NOMO-1 treated with dmso at 0.1 percent for 144 hours (cell line): Measurements from ENCODE around the gene ZC3H12D.
"Not testable (repeated sequence)": the region's sequence is repeated elsewhere in the genome, so short reads cannot be mapped to it uniquely, and the experiment has no call there.

Experiments
- DNase-seq: peaks from one replicate; lab custom pipeline; 2025; ENCODE audit not compliant: unreplicated experiment; lab: John Stamatoyannopoulos, UW

The ZC3H12D gene

DNA sequence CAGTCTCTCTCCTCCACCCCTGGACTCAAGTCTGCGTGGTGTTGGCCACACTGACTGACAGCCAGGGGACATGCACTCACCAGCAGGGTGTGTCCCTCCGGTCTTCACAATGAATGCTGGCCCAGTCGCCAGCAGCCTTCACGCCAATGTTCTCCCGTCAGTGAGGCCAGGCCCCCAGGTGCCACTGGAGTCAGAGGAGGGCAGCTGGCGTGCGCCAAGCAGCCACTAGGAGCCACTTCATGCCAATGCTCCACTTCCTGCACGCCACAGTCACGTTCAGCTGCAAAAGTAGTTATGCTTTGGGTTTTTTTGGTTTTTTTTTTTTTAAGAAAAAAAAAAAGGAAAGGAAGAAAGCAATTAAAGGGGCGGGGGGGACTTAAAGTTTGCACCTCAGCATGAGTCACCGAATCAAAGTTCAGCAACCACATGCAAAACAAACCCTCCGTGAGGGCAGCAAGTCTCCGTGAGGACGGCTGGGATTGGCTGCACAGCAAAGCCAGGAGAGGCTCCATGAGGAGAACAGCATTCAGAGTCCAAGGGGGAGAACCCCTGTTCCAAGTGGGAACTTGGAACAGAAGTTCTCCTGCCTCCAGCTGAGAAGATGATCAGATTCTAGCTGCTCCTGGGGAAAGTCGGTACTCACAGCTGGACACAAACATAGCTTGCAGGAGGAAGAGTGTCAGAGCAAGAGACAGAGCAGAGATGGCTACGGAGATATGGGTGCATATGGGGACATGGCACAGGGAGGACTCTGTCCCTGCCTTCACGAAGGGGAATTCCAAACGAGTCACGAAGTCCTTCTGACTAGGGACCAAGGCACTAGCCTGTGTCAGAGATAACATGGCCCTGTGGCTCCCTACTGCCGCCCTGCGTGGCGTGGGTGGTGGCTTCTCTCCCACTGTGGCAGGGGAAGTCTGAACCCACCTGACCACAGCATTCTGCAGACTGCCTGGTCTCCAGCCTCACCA, at the start of gene ZC3H12D:
Gene ZC3H12D (minus strand): TSS at position 282 of the 968 bp plus-strand sequence. CDS start 10,471 bp downstream, outside the sequence.
- DNase-seq, result peak; percentile 97

DNA sequence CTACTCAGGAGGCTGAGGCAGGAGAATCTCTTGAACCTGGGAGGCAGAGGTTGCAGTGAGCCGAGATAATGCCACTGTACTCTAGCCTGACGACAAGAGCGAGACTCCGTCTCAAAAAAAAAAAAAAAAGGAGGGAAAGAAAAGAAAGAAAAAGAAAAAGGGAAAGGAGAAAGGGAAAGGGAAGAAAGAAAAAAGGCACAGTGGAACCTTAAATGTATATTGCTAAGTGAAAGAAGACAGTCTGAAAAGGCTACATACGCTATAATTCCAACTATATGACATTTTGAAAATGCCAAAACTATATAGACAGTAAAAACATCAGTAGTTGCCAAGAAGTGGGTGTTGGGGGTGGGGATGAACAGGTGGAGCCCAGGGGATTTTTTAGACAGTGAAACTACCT, 44.8 kb upstream of the ZC3H12D start:
- no peak for DNase-seq

DNA sequence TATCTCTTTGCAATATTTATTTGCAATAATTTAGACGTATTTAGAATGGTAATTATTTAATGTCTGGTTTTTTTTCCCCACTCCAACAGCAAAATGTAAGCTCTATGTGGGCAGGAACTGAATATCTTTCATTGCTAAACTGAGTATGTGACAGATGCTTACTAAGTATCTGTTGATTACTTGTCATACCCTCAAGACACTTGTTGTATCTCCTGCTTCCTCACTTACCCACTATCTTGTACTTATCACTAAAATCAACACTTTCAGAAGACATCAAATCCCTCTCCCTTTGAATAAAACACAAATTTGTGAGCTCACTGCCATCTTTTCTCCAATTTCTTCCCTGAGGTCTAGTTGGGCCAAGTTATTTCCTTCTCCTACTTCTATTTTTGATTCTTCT, 30.7 kb upstream of the ZC3H12D start:
- no peak for DNase-seq

DNA sequence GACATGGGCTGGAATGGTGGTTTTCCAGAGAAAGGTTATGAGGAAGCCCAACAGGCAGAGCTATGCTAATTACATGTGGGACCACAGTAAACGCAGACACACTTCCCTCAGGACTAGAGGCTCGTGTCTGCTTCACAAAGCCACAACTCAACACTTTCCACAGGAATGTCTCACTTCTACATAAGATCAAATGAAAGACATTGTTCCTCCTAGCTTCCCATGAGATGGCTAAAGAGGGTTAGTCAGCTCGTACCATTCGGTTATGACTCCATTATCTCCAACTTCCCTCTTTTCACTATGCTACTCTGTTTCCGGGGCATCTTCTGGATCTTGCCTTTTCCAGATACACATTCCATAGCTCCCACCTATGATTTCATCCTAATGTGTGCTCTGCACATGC, 29.1 kb upstream of the ZC3H12D start:
- DNase-seq, result no peak

DNA sequence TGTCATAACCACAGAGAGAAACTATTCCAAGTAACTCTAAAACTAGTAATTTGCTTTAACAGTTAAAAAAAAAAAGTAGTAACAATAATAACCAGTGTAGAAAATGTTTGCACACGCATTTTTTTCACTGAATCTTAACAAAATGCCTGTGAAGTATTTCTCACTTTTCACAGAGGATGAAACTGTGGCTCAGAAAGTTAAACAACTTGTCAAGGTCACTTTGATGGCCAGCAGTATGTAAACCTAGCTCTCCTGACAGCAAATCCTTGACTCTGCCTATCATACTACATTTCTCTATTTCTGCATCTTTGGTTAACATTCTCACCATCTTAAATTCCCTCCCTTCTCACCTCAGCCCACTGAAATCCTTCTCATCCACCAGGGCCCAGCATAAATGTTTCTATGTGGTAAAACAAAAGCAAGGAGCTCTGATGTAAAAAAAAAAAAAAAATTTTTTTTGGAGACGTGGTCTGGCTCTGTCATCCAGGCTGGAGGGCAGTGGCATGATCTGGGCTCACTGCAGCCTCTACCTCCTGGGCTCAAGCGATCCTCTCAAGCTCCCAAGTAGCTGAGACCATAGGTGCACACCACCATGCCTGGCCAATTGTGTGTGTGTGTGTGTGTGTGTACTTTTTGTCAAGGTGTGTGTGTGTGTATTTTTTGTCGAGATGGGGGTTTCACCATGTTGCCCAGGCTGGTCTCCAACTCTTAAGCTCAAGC, 26.1 kb upstream of the ZC3H12D start:
- DNase-seq, result no peak

DNA sequence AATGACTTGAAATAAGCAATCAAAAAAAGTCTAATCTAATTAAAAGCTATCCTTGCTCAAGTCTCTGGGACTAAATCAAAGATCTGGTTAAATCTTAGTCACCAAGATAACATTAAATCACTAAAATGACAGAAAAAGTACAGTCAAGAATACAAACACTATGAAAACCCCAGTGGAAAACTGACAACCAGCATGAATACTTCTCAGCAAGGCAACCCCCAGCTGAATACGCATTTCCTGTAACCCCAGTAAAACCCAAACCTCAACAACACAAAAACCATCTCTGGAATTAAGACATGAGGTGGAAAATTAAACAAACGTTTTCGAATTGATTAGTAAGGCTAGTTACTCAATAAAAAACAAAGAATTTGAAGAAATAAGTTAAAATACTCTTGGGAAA, 23.7 kb upstream of the ZC3H12D start:
- no peak for DNase-seq

DNA sequence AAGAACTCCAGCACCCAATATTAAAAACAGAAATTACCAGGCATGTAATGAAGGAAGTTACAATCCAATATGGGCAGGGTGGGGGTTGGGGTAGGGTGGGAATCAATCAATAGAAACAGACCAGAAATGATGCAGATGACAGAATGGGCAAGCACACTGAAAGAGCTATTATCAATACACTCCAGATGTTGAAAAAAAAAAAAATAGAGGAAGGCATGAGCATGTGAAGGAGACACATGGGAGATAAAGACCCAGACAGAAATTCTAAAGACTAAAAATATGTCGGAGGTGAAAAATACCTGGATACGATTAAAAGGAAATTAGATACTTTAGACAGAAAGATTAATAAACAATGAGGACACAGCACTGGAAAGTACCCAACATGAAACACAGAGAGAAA, 19.1 kb upstream of the ZC3H12D start:
- no peak for DNase-seq

DNA sequence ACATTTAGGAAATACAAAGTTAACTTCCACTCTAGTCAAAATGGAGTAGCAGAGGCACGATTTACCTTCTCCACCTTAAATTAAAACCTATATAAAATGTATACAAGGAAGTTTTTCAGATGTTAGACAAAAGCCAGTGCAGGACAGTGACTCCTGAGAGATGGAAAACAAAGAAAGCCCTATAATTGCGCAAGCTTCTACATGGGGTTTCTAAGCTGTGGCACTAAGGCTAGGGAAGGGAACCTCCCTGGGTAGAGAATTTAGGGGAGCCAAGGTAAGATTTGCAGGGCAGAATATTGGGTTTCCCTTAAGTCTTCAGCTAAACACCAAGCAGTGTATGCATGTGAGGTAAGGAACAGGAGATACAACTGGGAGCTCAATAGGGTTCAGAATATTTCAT, 18.5 kb upstream of the ZC3H12D start:
- no peak for DNase-seq

DNA sequence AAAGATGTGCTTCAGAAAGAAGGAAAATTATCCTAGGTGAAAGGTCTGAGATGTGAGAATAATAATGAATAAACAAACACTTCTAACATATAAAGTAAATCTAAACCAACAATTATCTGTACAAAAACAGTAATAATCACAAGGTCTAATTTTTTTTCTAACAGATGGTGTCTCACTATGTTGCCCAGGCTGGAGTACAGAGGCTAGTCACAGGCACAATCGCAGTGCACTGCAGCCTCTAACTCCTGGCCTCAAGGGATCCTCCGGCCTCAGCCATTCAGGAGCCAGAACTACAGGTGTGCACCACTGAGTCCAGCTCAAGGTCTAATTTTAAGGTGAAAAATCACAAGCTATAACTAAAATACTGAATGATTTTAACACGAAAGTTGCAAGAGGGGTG, 17.0 kb upstream of the ZC3H12D start:
- no peak for DNase-seq

DNA sequence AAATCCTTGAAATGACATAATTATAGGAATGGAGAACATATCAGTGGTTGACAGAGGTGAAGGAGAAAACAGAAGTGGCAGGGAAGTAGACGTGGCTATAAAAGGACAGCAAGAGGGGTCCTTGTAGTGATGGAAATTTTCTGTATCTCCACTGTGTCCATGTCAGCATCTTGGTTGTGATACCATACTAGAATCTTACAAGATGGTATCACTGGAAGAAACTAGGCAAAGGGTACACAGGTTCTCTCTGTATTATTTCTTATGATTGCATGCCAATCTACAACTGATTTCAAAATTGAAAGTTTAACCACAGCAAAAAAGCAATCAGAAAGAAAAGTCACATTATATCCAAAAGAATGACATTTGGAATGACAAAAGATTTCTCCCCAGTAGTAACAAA, 16.4 kb upstream of the ZC3H12D start:
- DNase-seq, result no peak

DNA sequence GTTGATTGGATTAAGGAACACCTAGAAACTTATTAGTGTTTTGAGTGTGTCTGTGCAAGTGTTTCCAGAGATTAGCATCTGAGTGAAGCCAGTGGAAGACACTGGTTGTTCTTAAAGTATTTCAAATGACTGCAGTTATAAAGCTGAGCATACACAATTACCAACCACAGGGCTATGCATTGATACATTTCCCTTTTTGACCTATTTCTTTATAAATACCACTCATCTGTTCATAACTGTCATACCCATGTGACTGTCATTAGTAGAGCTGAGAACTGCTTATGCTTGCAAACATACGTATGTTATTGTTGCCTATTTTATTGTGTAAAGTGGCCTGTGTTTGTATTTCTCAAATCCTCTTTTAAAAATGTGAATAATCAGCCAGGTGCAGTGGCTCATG, 15.3 kb upstream of the ZC3H12D start:
- DNase-seq, result no peak

DNA sequence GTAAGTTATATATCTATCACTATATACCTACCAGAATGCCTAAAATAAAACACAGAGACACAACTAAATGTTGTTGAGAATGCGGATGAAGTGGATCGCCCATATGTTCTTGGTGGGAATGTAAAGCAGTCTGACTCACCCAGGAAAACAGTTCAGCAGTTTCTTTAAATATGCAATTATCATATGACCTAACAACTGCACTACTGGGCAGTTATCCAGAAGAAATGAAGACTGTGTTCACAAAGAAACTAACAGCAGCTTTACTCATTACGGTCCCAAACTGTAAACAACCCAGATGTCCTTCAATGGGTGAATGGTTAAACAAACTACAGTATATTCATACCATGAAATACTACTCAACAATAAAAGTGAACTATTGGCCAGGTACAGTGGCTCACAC, 14.3 kb upstream of the ZC3H12D start:
- no peak for DNase-seq

DNA sequence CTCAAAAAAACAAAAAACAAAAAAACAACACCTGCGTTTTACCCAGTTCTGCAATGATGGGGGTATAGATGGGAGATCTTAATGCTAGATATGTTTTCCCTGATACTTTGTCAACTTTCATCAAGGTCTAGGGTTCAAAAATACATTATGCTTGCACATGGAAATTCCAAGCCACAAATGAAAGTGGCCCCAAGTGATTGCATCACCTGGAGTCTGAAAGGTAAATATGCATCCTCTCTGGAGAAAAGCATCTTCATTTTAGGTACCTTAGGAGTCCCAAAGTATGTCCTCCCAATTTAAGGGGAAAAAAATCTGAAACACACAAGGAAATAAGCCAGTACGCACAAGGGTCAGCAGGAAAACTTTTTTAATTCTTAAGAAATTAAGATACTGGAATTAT, 12.6 kb upstream of the ZC3H12D start:
- no peak for DNase-seq

DNA sequence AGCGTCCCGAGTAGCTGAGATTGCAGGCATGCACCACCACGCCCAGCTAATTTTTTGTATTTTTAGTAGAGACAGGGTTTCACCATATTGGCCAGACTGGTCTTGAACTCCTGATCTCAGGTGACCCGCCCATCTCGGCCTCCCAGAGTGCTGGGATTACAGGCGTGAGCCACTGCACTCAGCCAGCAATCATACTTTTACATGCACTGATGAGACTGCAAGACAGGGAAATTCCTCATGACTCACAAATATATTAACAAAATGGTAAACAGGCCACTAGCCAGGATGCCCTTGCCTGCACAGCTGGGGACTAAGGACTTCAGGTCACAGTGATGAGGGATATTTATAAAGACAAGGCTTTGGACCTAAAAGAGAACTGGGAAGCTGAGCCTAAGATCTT, 11.8 kb upstream of the ZC3H12D start:
- DNase-seq, result not testable (repeated sequence)

DNA sequence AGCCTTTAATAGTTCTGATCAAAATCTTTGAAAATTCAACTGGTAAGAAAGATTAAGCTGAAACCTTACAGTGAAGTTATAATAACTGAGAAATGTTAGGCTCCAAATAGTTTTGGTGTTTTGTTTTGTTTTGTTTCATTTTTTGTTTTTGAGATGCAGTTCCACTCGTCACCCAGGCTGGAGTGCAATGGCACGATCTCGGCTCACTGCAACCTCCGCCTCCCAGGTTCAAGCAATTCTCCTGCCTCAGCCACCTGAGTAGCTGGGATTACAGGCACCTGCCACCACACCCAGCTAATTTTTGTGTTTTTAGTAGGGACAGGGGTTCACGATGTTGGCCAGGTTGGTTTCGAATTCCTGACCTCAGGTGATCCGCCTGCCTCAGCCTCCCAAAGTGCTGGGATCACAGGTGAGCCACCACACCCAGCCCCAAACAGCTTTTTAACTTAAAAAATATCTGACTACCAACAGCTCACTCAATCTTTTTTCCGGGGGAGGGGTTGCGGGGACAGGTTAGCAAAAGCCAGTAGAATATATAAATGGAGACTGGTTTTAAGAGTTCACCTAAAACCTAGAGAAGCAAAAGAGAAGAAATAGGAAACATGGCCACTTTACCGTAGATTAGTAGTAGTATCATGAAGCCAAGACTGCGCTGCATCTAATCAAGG, 10.7 kb upstream of the ZC3H12D start:
- not testable (repeated sequence) for DNase-seq

DNA sequence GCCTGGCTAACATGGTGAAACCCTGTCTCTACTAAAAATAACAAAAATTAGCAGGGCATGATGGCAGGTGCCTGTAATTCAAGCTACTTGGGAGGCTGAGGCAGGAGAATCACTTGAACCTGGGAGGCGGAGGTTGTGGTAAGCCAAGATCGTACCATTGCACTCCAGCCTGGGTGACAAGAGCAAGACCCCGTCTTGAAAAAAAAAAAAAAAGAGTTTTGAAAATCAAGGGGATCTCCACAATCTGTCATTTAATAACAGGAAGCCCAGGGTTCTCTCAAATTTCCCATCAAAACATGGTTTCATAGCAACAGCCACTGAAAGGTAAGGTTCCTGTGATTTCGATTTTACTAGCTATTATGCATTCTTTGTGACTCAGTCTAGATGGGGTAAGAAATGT, 10.0 kb upstream of the ZC3H12D start:
- DNase-seq, result not testable (repeated sequence)

DNA sequence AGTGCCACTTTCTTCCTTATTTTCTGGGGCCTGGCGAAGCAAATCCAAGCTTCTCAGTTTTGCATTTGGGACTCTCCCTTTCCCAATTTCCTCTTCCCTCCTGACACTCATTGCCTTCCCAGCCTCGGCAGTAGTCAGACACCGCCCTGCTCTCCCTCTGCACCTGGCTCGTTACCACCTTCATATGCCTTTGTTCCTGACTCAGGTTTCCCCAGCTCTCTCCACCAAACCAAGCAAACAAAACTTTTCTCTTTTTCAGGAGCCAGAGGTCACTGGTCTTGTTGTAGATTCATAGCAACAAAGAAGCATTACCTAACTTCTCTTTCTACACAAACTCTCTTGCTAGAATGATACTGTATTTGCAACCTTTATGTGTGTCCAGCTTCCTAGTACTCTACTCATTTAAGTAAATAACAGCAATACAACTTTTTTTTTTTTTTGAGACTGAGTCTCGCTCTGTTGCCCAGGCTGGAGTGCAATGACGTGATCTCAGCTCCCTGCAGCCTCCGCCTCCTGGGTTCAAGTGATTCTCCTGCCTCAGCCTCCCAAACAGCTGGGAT, 9.0 kb upstream of the ZC3H12D start:
- no peak for DNase-seq

DNA sequence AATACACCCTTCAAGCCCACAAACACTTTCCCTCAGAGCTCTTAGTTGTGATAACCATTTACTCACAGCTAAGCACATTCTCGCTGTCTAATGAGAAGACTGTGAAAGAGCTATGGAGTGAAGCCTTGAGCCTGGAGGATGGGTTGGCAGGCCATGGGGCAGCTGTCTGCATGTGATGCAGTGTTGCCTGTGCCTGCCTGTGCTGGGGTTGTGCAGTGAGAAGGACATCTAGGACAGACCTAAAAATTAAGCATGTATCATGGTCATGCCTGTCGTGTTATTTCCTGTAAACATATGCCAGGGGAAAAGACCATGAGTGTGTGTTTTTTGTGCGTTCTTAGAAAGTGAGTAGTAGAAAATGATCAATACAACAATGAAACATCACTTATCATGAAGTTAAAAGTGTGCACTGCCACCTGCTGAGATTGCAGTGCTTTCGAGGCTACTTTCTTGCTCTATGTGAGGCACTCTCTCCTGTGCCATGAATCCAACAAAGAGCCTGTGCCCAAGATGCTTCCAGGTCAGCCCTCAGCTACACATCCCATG, 8.1 kb upstream of the ZC3H12D start:
- DNase-seq, result no peak

DNA sequence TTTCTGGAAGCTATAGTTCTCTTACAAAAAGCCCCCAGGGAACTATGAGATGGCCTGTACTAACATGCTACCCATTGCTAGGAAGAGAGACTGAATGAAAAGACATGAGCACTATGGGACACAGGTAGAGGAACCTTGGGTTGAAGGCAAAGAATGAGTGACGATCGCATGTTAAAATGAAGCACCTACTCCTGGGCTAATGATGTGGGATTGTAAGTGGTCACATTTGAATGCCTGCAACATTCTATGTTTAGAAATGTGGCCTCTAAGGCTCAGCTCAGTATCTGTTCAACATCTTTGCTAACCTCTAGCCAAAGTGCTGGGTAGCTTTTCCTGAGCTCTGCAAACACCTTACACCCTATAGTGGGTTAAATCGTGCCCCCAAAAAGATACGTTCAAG, 5.2 kb upstream of the ZC3H12D start:
- no peak for DNase-seq

DNA sequence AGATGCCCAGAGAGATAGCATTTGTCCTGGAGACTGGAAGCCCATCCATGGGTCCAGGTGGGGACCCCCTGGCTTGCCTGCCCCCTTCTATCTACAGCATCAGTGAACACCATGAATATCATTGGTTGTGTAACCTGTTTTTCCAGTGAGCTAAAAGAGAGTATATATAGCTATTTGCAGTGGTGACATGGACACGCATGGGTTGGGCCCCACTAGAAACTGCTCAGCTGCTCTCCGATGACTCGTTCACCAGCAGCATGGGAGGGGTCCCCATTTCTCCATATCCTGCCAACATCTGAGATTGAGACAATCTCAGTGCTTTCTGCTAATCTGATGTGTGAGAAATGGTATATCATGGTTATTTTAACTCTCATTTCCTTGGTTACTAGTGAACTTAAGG, 4.0 kb upstream of the ZC3H12D start:
- DNase-seq, result peak; percentile 44

DNA sequence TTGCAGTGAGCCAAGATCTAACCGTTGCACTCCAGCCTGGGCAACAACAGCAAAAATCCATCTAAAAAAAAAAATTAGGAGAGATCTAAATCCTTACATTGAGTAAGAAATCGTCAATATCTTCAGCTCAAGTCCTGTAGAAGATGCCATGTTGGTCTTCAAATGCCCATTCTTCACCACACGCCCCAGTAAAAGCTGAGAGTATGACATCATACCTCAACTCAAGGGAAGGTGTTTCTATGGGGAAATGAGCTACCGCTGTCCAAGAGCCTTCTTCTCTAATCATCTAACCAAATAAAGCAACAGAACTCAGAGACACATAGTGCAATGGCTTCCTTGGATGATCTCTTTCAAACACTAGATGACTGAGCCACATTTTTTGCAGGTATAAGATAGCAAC, 2.5 kb upstream of the ZC3H12D start:
- DNase-seq, result peak; percentile 5
